Stimulated activated CD8-positive, alpha-beta memory T cell treated with anti-CD3 and anti-CD28 coated beads, Interleukin-12 subunit alpha, Interleukin-12 subunit beta, amount 100 ng/mL, for 24 hours (primary cell): ENCODE results near the gene PARP1.

Experiments used
- DNase-seq: peaks from one replicate; pipeline ENCODE4 v3.0.0-alpha.2; 2020; ENCODE audit errors: extremely low read depth

Gene PARP1

DNA sequence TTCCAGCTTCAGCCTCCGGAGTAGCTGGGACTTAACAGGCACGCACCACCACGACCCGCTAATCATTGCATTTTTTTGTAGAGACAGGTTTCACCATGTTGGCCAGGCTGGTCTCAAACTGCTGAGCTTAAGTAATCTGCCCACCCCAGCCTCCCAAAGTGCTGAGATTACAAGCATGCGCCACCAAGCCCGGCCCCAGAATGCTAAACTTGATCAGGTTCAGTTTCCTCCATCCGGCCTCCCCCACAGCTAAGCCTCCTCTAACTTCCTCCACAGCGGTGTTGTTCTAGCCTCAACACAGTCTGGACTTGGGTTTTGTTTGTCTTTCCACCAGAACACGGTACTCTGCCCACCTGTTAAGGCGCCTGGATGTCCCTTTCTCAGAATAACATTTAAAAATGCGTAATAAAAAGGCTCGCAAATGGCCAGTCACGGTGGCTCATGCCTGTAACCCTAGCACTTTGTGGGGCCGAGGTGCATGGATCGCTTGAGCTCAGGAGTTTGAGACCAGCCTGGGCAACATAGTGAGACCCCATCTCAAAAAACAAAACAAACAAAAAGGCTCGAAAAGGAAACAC, 2.4 kb downstream of the PARP1 start:
- no peak for DNase-seq

DNA sequence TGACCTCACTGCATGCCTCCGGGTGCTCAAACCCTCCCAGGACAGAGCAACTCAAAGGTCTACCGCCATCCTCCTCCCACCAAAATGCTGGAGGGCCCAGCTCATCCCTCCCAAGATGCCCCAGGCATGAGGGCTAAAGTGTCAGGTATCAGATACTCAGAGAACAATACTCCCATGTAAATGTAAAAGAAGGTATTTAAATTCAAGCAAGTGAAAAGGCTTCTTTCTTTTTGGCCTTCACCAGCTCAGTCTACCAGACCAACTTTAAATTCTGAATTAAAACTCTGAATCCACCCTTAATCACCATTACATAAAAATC, 3.0 kb downstream of the PARP1 start:
- DNase-seq = no peak

GRCh38 chr1:226404063-226404903, 3.6 kb downstream of the PARP1 start:
- DNase-seq = no peak

- no peak for DNase-seq
Measured at GRCh38 chr1:226403201-226404034, 4.5 kb downstream of the PARP1 start.

- no peak for DNase-seq
Measured at GRCh38 chr1:226402739-226403165, 5.1 kb downstream of the PARP1 start.

DNA sequence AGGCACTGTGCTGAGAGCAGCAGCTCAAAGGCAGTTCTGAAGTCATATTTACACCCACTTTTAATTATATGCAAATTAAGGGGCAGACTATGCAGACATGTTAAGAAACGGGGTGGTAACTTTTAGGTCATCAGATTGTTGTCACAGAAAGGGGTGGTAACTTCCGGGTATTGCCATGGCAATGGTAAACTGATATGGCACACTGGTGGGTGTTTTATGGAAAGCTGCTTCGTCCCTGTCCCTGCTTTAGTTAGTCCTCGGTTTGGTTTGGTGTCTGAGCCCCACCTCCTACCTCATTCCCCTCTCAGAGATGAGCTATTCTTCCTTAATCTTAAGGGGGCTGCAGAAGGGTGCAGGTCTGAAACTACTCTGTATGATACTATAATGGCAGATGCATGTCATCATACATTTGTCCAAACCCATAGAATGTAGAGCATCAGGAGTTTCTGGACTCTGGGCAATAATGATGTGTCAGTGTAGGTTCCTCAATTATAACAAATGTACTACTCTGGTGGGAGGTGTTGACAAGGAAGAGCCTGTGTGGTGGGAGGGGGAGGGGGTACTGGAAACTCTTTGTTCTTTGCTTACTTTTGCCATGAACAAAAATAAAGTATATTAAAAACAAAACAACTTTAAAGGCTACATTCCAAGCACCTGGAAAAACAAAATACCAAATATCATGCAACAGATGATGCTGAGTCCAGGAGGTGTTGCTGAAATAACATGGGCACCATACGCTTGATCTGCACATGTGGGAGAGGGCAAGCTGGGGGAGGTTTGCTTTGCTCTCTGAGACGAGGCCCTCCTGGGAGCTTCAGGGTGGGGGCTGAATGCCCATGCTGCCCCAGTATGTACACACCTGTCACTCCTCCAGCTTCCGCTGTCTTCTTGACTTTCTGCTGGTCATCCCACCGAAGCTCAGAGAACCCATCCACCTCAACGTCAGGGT, 6.3 kb downstream of the PARP1 start:
- no peak for DNase-seq

DNA sequence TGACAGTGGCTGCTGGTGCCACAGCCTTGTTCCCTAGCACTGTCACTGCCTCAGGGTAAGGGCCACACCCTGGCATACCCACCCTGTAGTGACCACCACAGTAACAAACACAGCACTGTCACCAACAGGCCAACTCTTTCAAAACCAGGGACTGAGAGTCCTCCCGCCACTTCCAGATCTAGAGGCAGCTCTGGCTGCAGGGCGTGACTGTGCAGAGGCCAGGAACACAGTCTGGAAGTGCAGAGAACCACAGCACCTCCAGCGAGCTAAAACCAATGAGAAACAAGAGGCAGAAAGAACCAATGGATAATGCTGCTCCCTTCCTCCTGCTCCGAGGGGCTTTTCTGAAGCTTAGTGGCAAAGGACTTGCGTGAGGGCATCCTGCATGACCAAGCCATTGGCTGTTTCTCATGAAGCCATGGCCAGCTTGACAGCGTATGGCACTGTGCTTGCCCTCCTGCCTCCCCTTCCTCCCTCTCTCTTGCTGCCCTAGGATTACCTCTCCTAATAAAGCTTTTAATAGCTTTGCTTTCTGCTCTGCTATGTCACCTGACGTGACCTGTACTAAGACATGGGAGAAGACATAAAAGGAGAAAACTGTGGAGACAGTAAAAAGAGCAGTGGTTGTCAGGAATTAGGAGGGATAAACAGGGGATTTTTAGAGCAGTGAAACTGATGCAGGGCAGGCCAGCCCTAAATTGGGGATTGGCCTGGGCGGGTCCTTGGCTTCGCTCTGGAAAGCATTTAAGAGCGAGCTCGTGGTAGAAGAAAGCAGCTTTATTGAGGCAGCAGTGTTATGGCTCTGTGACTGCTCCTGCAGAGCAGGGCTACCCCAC, 7.2 kb downstream of the PARP1 start:
- no peak for DNase-seq

GRCh38 chr1:226397955-226398636, 9.8 kb downstream of the PARP1 start:
- no peak for DNase-seq

DNA sequence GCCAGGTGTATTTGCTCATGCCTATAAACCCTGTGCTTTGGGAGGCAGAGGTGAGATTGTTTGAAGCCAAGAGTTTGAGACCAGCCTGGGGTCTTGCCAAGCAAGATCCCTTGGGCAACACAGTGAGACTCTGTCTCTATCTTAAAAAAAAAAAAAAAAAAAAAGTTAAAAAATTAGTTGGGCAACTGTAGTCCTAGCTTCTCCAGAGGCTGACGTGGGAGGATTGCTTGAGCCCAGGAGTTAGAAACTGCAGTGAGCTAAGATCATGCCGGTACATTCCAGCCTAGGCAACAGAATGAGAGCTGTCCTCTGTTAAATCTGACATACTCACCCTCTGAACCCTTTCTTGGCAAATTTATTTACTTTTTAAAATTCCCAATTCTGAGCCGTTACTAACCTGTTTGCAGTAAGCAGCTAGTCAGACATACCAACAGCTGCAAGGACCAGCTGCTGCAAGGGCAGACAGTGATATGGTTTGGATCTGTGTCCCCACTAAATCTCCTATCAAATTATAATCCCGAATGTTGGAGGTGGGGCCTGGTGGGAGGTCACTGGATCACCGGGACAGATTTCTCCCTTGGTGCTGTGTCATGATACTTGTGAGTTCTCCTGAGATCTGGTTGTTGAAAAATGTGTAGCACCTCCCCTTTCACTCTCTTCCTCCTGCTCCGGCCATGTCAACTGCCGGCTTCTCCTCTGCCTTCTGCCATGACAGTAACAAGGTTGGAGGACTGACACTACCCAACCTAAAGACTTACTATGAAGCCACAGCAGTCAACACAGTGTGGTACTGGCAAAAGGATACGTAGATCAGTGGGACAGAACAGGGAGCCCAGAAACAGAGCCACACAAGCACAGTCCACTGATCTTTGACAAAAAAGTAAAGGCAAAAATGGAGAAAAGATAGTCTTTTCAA, 10.6 kb downstream of the PARP1 start:
- no peak for DNase-seq

- DNase-seq = no peak
Measured at GRCh38 chr1:226395753-226396152, 12.1 kb downstream of the PARP1 start.

DNA sequence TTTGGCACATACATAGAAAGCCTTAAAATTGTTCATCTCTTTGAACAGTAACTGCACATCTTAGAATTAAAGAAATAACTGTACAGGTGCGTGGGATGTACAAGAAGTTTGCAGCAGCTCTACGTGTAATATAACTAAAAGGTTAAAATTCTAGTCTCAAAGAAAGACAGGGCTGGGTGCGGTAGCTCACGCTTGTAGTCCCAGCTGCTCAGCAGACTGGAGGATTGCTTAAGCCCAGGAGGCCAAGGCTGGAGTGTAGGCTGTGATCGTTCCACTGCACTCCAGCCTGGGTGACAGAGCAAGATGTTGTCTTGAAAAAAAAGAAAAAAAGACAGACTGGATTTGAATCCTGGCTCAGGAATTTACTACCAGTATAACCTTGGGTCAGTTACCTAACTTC, 13.4 kb downstream of the PARP1 start:
- DNase-seq = no peak

GRCh38 chr1:226390681-226391080, 17.2 kb downstream of the PARP1 start:
- DNase-seq = no peak

GRCh38 chr1:226388131-226388530, 19.8 kb downstream of the PARP1 start:
- no peak for DNase-seq

DNA sequence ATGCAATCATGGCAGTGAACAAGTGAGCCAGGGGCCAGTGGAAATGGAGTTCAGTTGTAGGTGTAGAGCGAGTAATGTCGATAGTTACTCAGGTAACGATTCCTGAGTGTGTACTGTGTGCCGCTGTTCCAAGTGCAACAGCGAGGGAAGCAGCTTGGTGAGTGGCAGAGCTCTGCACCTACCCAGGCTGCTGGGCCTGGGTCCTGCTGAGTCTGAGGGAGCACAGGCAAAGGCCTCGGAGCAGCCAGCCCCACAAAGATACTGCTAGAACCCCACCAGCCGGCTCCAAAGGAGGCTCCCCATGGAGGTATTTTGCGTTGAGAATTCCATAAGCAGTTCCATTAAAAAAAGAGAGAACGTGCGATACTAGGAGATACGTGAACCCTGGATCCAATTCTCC, 23.2 kb downstream of the PARP1 start:
- no peak for DNase-seq

GRCh38 chr1:226384040-226384439, 23.9 kb downstream of the PARP1 start:
- DNase-seq = no peak

DNA sequence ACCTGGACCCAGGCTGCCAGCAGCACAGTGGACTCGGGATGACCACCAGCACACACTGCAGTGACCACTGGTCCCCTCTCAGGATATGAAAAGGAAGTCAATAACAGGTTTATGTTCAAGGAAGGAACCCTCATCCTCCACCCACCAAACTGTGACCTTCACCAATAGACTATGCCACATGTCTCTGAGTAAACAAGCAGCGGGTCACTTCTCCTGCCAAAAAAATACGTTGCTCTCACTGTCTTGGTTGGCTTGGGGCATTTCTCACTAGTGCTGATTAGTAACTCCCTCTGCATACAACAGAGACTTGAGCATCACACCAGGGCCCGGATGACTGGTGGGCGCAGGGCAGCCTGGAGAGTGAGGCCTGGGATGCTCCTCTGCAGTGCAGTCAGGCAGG, 25.9 kb downstream of the PARP1 start:
- no peak for DNase-seq

DNA sequence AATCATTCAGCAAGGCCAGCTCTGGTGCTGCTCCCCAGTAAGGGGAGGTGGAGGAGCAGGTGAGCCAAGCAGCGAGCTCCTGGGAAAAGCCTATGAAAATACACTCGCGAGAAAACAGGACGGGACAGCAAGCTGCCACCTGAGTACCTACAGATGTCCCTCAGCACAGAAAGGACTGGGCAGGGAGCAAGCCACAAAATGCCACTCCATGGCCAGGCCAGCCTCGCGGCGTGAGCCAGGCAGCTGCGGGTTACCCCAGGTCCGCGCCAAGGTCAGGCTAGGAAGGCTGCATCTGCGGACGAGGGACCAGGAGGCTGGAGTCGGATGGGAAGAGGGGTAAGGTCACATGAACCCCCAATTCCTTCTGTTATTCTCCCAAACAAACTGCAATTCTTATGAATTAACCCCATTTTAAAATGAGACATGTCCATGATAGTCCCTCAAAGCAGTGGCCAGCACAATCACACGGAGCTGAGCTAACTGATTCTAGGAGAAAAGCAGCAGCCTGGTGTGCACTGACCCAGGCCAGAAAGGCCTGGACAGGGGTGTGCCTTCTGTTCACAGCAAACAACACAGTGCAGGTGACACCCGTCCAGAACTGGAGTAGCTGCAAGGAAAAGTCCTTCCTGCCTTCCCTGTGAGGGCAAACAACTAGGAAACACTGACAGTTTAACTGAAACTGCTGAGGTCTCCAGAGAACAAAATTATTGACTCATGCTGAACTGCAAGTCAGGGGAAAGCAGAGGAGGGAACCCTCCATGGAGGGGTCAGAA, 26.5 kb downstream of the PARP1 start:
- DNase-seq = no peak

DNA sequence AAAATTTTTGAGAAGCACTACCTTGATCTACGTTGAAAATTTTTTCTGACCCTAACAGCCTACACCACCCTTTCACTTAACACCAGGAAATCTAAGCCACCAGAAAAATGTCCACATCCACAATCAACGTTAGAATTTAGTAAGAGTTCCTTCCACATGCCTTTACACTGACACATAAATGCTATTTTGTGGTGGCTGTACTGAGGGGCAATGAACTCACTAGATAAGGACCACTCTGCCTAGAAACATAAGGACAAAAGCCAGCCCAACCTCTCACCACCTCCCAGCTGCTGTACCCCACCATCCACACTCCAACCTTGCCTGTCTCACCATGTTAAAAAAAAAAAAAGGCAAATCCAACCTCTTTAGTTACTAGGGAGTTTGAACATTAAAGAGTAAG, 29.8 kb downstream of the PARP1 start:
- DNase-seq = no peak
